NCI-H2196 (cell line): ENCODE results near the gene LARP4.
"Not testable (repeated sequence)": the region's sequence is repeated elsewhere in the genome, so short reads cannot be mapped to it uniquely, and the experiment has no call there.

Experiments used
- DNase-seq: peaks from one replicate; lab custom pipeline; 2025; ENCODE audit not compliant: unreplicated experiment; lab: John Stamatoyannopoulos, UW

LARP4 gene

GRCh38 chr12:50400104-50400637 is 514 bp upstream of the LARP4 start:
- peak; percentile 38 for DNase-seq

GRCh38 chr12:50401500-50402081 is 906 bp downstream of the LARP4 start:
- no peak for DNase-seq

- no peak for DNase-seq
Measured at GRCh38 chr12:50402264-50403000, 1.7 kb downstream of the LARP4 start.

GRCh38 chr12:50403001-50403440 is 2.3 kb downstream of the LARP4 start:
- no peak for DNase-seq

GRCh38 chr12:50404307-50404706 is 3.6 kb downstream of the LARP4 start:
- DNase-seq: no peak

GRCh38 chr12:50411051-50411660 is 10.5 kb downstream of the LARP4 start:
- DNase-seq: no peak

GRCh38 chr12:50415899-50416479 is 15.3 kb downstream of the LARP4 start:
- no peak for DNase-seq

- no peak for DNase-seq
Measured at GRCh38 chr12:50419112-50419909, 18.6 kb downstream of the LARP4 start.

GRCh38 chr12:50422855-50423254 is 22.2 kb downstream of the LARP4 start:
- not testable (repeated sequence) for DNase-seq

GRCh38 chr12:50423342-50423741 is 22.7 kb downstream of the LARP4 start:
- not testable (repeated sequence) for DNase-seq

- no peak for DNase-seq
Measured at GRCh38 chr12:50425589-50426258, 25.0 kb downstream of the LARP4 start.

GRCh38 chr12:50431656-50432055 is 31.0 kb downstream of the LARP4 start:
- DNase-seq: not testable (repeated sequence)

- DNase-seq: no peak
Measured at GRCh38 chr12:50440288-50440687, 39.6 kb downstream of the LARP4 start.

GRCh38 chr12:50441763-50442162 is 41.1 kb downstream of the LARP4 start:
- no peak for DNase-seq

- no peak for DNase-seq
Measured at GRCh38 chr12:50442178-50442908, 41.7 kb downstream of the LARP4 start.

- not testable (repeated sequence) for DNase-seq
Measured at GRCh38 chr12:50449671-50450070, 49.0 kb downstream of the LARP4 start.

GRCh38 chr12:50452795-50453194 is 52.1 kb downstream of the LARP4 start:
- no peak for DNase-seq

GRCh38 chr12:50453872-50454271 is 53.2 kb downstream of the LARP4 start:
- no peak for DNase-seq

GRCh38 chr12:50458606-50459005 is 57.9 kb downstream of the LARP4 start:
- no peak for DNase-seq

- no peak for DNase-seq
Measured at GRCh38 chr12:50467439-50467838, 66.8 kb downstream of the LARP4 start.
